SKM-1 treated with dmso at 0.1 percent for 144 hours (cell line): ENCODE measurements around the gene ZNF557.
A peak's percentile ranks its signal among the peaks of the same experiment; 100 is the strongest.

ENCODE experiments used
- DNase-seq: peaks from one replicate; lab custom pipeline; 2025; ENCODE audit not compliant: unreplicated experiment; lab: John Stamatoyannopoulos, UW

The ZNF557 gene

DNA sequence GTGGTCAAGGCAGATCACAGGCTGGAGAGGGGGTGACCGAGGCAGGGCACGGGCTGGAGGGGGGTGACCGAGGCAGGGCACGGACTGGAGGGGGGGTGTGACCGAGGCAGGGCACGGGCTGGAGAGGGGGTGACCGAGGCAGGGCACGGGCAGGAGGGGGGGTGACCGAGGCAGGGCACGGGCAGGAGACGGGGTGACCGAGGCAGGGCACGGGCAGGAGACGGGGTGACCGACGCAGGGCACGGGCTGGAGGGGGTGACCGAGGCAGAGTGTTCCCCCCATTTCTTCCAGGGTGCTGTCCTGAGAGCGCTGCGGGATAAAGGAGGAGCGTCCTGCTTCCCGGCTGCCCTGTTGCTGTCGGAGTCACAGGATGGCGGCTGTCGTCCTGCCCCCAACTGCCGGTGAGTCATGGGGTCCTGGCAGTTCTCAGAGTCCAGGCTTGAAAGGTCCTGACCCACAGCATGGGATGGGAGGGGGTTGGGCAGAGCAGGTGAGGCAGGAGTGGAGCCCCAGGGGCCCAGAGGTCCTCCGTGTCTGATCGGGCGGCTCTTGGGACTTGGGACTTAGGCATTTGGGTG, 5.3 kb downstream of the ZNF557 start:
- DNase-seq, result no peak

DNA sequence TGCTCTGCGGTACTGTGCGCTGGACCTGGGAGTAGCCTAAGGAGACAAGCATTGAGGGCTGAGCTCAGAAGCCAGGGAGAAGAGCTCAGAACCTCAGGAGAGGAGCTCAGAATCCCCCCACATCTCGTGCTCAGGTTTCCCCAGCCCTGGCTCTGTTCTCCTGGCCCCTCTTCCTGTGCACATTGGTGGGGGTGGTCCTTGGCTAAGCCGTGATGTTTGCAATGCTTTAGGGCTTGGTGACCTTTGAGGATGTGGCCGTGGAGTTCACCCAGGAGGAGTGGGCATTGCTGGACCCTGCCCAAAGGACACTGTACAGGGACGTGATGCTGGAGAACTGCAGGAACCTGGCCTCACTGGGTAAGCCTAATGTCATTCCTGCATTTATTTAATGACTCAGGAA, 6.6 kb downstream of the ZNF557 start:
- no peak for DNase-seq

DNA sequence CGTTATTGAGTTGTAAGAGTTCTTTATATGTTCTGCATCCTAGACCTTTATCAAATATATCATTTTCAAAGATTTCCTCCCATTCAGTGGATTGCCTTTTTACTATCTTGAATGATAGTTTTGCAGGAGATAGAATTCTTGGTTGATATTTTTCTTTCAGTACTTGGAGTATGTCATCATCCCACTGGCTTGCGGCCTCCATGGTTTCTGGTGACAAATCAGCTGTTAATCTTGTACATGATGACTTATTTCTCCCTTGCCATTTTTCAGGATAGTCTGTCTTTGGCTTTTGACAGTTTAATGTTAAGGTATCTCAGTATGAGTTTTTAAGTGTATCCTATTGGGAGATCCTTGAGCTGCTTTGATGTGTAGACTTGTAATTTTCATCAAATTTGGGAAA, 8.5 kb downstream of the ZNF557 start:
- DNase-seq, result no peak

DNA sequence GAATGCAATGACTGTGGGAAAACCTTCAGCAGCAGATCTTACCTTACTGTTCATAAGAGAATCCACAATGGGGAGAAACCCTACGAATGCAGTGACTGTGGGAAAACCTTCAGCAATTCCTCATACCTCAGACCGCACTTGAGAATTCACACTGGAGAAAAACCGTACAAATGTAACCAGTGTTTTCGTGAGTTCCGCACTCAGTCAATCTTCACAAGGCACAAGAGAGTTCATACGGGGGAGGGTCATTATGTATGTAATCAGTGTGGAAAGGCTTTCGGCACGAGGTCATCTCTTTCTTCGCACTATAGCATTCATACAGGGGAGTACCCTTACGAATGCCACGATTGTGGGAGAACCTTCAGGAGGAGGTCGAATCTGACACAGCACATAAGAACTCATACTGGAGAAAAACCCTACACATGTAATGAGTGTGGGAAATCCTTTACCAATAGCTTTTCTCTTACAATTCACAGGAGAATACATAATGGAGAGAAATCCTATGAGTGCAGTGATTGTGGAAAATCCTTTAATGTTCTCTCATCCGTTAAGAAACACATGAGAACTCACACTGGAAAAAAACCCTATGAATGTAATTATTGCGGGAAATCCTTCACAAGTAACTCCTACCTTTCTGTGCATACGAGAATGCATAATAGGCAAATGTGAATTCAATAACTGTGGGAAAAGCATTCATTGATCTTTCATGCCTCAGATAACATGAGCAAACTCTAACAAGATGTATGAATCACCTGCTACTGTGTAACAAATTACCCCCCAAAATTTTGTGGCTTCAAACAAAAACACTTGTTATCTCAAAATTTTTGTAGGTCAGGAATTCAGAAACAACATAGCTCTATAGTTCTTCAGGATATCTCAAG, 13.8 kb downstream of the ZNF557 start:
- DNase-seq, result no peak

DNA sequence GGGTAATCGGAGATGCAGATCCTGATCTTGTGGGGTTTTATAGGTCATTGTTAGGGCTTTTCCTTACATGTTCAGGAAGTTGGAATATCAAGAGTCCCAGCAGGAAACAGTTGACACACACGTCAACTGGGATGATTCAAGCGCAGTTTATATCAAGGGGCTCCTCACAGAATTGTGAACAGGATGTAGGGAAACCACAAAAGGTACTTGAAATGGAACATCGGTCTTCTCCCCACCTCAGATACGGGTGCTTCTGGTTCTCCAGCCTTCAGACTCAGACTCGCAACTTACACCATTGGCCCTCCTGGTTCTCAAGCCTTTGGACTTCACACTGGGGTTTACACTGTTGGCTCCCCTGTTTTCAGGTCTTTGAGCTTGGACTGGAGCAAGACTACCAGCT, 19.5 kb downstream of the ZNF557 start:
- DNase-seq, result no peak

DNA sequence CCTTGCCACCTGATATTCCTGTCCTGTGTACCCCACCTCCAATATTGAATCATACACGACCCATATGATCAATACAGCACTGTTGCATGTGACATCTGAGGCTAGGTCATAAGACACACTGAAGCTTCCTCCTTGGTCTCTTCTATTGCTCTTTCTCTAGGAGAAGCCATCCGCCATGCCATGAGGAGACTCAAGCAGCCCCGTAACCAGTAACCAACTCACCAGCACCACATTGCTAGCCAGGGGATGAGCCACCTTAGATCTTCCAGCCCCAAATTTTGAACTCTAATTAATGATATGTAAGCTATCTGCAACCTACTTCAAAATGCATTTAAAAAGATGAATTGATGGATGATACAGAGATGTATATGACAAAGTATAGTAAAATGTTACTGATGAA, 28.6 kb downstream of the ZNF557 start:
- no peak for DNase-seq

DNA sequence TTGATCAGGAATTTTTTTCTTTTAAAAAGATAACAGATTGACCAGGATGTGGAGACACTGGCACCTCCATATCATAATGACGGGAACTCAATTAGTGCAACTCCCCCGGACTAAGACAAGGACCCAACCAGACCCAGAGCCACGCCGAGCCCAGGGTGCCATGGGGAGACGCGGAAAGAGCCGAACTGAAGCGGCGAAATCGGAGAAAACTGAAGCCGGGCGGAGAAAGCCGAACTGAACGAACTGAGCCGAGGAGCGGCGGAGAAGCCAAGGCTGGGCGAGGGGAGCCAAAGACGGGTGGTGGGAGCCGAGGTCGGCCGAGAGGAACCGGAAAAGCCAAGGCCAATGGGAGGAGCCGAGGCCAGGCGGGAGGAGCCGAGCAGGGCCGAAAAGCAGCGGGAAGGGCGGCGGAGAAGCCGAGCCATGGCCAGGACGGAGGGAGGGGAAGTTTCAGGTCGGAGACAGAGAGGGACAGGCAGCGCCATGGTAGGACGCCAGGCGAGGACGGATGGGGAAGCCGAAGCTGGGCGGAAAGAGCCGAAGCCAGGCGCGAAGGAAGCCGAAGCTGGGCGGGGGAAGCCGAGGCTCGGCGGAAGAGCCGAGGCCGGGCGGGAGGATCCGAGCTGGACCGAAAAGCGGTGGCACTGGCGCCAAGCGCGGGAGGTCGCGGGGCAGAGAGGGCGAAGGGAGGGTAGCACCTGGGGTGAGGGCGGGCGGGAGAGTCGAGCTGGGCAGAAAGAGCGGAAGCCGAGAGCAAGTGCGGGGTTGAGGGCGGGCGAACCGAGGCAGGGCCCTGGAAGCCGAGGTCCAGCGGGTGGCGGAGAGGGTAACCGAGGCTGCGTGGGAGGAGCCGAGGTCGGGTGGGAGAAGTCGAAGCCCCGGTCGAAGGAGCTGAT, 29.4 kb downstream of the ZNF557 start:
- DNase-seq, result peak; percentile 92

DNA sequence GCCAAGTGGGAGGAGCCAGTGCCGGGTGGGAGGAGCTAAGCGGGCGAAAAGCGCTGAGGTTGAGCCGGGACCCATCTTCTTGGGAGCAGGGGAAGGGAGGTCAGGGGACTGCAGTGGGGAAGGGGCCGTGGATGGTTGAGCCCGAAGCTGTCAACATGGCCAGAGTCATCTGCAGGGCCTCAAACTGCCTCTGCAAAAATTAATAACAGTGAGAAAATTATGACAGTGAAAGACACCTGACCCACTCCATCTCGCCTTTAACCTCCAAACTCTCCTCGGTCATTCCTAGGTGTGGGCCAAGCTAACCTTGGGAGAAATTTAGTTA, 30.1 kb downstream of the ZNF557 start:
- DNase-seq, result no peak

DNA sequence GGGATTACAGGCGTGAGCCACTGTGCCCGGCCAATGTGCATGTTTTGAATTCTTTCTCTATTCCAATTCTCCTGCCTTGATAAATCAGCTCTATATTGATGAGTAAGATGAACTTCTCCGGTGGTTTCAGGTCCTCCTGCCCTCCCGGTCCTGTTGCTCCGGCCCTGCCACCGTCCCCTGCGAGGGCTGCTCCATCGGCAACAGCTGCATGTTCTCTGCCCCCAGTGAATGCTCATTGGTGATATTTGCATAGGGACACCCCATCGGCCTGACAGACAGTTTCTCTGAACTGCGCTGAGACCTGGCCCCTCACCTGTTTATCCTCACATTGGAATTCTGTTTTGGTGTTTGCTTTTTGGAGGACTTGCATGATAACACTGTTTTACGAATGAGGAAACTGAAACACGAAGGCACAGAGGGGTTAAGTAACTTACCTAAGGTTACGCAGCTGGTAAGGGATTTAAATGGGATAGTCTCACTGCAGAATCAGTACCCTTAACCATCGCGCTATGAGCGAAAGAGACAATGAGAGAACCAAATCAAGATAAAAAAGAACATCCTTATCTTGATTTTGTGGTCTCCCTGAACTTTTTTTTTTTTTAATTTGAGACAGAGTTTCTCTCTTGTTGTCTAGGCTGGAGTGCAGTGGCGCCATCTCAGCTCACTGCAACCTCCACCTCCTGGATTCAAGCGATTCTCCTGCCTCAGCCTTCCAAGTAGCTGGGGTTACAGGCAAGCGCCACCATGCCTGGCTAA, 32.2 kb downstream of the ZNF557 start:
- no peak for DNase-seq

DNA sequence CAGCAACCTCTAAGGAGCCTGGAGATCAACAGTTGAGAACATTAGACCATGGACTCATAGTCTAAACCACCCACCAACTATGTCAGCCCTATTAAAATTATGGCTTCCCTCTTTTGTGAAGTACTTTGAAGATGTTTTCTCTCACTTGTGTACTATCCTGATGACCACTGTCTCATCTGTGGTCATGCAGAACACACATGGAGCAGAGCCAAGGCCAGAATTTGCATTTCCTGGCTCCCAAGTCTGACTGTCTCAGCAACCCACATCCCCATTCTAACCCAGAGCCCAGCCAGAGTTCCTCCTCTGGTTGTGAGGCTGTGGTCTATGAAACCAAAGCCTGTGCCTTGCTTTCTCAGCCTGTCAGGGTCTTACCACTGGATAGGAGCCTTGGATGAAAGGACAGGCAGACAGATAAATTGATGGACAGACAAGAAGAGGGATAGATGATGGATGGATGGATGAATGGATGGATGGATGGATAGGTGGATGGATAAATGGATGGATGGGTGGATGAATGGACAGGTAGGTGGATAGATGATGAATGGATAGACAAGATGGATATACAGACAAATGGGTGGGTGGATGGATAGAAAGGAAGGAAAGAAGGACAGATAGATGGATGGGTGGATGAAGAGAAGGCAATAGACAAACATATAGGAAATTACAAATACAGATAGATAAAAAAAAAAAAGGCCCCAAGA, 35.4 kb downstream of the ZNF557 start:
- DNase-seq, result no peak

DNA sequence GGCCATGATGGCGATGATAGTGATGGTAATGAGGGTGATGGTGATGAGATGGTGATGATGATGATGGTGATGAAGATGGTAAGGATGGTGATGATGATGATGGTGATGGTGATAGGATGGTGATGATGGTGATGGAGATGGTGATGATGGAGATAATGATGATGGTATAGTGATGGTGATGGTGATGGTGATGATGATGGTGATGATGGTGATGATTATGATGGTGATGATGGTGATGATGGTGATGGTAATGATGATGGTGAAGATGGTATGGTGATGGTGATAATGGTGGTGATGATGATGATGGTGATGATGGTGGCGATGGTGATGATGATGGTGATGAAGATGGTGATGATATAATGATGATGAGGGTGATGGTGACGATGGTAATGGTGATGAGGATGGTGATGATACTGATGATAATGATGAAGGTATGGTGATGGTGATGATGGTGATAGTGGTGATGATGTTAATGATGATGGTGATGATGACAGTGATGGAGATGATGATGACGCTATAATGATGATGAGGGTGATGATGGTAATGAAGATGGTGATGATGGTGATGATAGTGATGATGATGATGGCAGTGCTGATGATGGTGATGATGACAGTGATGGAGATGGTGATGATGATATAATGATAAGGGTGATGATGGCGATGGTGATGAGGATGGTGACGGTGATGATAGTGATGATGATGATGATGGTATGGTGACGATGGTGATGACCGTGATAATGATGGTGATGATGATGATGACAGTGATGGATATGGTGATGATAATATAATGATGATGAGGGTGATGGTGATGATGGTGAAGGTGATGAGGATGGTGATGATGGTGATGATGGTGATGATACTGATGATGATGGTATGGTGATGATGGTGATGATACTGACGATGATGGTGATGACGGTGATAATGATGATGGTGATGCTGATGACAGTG, 37.5 kb downstream of the ZNF557 start:
- DNase-seq, result no peak

DNA sequence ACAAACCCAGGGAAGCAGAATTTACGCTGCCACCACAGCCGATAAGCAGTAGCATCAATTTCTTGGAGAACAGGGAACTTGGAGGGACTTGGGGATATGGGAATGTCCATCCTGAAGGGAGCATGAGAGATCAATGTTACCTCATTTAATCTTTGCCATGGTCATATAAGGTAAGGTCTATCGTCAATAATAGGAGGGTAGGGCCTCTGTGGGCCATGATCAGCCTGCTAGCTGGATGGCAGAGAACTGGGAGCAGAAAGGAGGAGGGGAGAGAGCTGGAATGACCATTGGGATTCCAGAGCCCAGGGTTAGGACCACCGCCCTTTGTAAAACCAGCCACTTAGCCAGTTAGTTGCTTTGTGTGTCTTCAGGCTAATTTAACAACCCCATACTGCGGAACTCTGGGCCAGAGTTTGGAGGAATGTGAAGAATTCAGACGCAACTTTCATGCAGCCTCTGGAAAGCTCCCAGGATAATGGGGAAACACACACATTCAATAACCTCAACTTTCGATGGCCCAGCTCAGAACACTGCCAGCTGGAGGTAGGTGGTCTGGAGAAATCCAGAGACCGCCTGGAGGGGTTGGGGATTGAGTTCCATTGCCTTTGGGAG, 40.3 kb downstream of the ZNF557 start:
- DNase-seq, result no peak

DNA sequence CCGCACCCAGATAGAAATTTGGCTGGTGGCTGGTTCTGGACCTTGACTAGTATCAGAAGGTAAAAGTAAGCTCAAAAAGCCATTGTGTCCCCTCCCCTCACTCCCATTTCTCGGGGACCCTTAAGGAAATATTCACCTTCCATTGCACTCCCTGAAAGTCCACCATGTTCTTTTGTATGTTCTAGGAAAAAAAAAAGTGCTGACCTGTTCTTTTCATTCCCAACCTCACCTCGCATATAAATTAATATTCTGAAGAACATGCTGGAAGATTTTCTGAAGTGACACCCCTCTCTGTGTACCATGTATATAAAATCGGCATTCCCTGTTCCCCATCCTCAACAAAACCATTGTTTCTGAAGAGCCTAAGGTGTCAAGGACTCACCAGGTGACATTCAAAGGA, 43.2 kb downstream of the ZNF557 start:
- no peak for DNase-seq

DNA sequence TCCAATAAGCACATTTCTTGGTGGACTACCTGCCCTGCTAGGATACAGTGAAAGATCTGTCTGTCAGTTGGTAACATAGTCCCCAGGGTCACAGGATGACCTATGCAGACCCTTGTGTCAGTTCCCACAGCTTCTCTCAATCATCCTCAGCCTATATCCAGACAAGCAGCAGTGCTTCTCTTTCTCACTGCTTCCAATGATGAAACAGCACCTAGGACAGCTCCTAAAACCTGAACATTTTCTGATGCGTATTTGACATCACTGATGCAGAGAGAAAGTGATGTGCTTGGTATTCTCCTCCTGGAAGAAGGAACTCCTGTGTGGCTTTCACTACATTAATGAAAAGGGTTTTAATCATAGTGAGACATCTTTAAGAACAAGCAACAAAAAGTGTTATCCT, 43.7 kb downstream of the ZNF557 start:
- no peak for DNase-seq

DNA sequence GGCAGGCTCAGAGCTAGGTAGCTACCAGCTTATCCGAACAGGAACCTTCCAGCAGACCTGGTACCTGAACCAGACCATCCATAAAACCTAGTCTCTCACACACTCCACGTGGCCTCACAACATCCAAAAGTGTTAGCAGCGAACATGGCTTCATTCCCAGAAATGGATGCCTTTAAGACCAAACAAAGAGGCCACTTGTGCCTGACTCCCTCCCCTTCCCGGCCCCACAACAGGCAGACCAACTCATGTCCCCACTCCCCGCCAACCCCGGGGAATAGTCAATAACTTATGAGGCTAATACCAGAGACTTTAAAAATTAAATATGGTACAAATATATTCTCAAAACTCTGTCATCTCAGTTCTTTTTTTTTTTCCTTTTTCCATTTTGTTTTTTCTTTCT, 46.2 kb downstream of the ZNF557 start:
- DNase-seq, result no peak

DNA sequence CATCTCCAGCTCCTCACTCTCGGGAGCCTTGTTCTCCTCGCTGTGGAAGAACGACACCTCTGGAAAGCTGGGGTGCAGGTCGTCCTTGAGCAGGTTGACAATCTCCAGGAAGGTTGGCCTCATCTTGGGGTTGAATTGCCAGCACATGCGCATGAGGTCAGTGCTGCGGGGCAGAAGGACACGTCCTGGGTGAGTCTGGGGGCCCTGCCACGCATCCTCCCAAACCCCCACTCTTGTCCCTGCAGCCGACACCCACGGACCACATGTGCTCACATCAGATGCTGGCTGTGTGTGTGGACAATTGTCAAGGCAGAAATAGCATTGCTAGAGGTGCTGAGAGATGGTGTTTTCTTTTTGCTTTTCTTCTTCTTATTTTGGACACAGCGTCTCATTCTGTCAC, 47.7 kb downstream of the ZNF557 start:
- DNase-seq, result no peak

DNA sequence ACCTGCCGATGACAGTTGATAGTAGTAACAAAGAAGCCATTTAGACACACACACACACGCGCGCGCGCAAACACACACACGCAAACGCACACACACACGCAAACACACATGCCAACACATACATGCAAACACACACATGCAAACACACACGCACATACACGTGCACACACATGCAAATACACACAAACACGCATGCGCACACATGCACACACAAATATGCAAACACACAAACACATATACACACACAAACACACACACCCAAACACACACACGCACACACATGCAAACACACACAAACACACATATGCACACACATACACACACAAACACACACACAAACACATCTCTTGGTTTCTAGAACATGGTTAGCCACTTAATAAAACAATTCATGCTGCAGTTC, 50.1 kb downstream of the ZNF557 start:
- no peak for DNase-seq

DNA sequence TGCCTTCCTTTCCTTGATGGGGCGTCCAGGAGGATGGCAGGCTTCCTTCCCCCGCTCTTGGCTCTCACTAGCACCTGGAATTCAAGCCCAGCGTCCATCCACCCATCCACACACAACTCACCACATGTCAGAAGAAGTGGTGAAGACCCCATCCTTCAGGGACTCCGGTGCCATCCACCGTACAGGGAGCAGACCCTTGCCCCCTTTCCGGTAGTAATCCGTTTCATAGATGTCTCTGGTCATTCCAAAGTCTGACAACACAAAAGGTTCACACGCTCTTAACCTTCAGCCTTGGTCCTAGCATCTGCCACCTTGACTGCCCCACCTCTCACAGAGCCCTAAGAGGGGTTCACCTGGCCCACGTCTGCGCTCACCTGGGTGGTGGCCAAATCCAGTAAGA, 51.0 kb downstream of the ZNF557 start:
- no peak for DNase-seq

DNA sequence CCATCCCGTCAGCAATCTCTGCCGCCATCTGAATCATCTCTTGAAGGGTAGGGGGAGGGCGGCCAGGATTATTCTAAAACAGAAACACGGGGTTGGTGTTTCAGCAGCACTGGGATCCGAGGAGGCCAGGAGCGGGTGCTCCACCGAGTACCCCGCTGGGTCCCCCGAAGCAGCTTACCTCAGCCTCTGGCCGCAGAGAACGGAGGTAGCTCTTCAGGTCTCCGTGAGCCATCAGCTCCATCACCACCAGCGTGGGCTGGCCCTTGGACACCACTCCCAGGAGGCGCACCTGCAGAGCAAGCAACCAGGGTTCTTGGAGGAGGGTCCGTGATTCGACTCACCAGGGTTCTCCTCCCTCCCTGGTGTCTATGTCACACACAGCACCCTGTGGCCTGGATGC, 53.2 kb downstream of the ZNF557 start:
- no peak for DNase-seq
